Endothelial cell of umbilical vein (primary cell): ENCODE data around the gene MOK. TPM values are rescaled to one million over a fixed set of nuclear protein-coding genes. Genes with fewer than 3 reads are reported as not detected.

Experiments used
- BruUV-seq: library from RNA; stranded (reverse); fragments of 400-500 nt; replicated peaks from 2 replicates; lab custom pipeline; 2021; lab: Mats Ljungman, UMichigan
- CTCF ChIA-PET: fragments of 300-600, 350-600 bp; sonication (Branson Sonifier 250); formaldehyde crosslinking; loops from one replicate; lab custom pipeline; 2021; ENCODE audit warnings: antibody characterized with exemption, inconsistent platforms; lab: Charles Lee
- POLR2A ChIA-PET: fragments of 300-600, 350-600 bp; sonication (Branson Sonifier 250); formaldehyde crosslinking; loops from one replicate; lab custom pipeline; 2021; ENCODE audit warnings: antibody characterized with exemption, inconsistent platforms; lab: Charles Lee
- DNase-seq: peaks from one replicate; pipeline ENCODE4 v3.0.0-alpha.2; 2011; ENCODE audit warnings: low read depth, low spot score
- FAIRE-seq: peaks from 2 replicates; lab custom pipeline; 2011; peaks lifted over from hg19 to GRCh38; lab: Jason Lieb, UNC
- H2AFZ ChIP-seq: 2 replicates; pipeline ENCODE4 v1.6.0; 2012; ENCODE audit warnings: low read depth, low read length, control low read depth, inconsistent platforms
- H3K27ac ChIP-seq: 2 replicates; pipeline ENCODE4 v1.5.1; 2011; ENCODE audit warnings: low read depth, mild to moderate bottlenecking, control low read depth, low read length, moderate library complexity; ENCODE audit not compliant: insufficient read depth
- H3K27me3 ChIP-seq, 2 experiments: 2 replicates each; pipeline versions ENCODE4 v1.6.0 to v1.6.1; 2011; ENCODE audit warnings: low read length in 2 of 2, mixed read lengths in 1 of 2; ENCODE audit not compliant: control insufficient read depth in 2 of 2, insufficient read depth in 2 of 2
- H3K36me3 ChIP-seq, 2 experiments: 2 replicates in 1 of 2; 3 replicates in 1 of 2; pipeline ENCODE4 v1.5.1; 2011; ENCODE audit warnings: low read length in 2 of 2, mild to moderate bottlenecking in 1 of 2, moderate library complexity in 1 of 2; ENCODE audit not compliant: control insufficient read depth in 2 of 2, insufficient read depth in 2 of 2; ENCODE audit errors: extremely low read depth in 1 of 2
- H3K4me1 ChIP-seq: 3 replicates; pipeline ENCODE4 v1.5.1; 2011; ENCODE audit warnings: mild to moderate bottlenecking, low read length; ENCODE audit not compliant: control insufficient read depth, insufficient read depth; ENCODE audit errors: extremely low read depth
- H3K4me2 ChIP-seq: 2 replicates; pipeline ENCODE4 v1.6.1; 2011; ENCODE audit warnings: low read length, control low read depth, mixed read lengths; ENCODE audit not compliant: insufficient read depth
- H3K4me3 ChIP-seq, 3 experiments: fragments of 200-600 bp in 1 of 3; sonication (generic), shearing (Covaris generic) in 1 of 3; replicated peaks in 1 of 3; 2 replicates each; pipeline ENCODE4 v1.5.1; 2011 to 2016; ENCODE audit warnings: control low read depth in 3 of 3, low read length in 3 of 3, mild to moderate bottlenecking in 2 of 3, inconsistent platforms in 1 of 3, low read depth in 1 of 3, moderate library complexity in 1 of 3; ENCODE audit not compliant: insufficient read depth in 1 of 3
- H3K79me2 ChIP-seq: 2 replicates; pipeline ENCODE4 v1.6.0; 2012; ENCODE audit warnings: low read length, inconsistent platforms; ENCODE audit not compliant: control insufficient read depth, insufficient read depth
- H3K9ac ChIP-seq: replicated peaks from 2 replicates; pipeline ENCODE3; 2011; ENCODE audit warnings: low read length, control low read depth; ENCODE audit not compliant: insufficient read depth; ENCODE audit errors: extremely low read depth
- H3K9me1 ChIP-seq: replicated peaks from 3 replicates; pipeline ENCODE4 v1.6.0; 2011; ENCODE audit warnings: mild to moderate bottlenecking, low read length; ENCODE audit not compliant: control insufficient read depth, insufficient read depth; ENCODE audit errors: extremely low read depth
- H3K9me3 ChIP-seq: replicated peaks from 2 replicates; pipeline ENCODE4 v1.5.1; 2012; ENCODE audit warnings: low read length, inconsistent platforms; ENCODE audit not compliant: control insufficient read depth, insufficient read depth
- H4K20me1 ChIP-seq: replicated peaks from 2 replicates; pipeline ENCODE3; 2011; ENCODE audit warnings: mild to moderate bottlenecking, low read length; ENCODE audit not compliant: control insufficient read depth, insufficient read depth; ENCODE audit errors: extremely low read depth
- FOS ChIP-seq: IDR thresholded peaks from 2 replicates; pipeline ENCODE4 v1.6.1; 2011; ENCODE audit warnings: mild to moderate bottlenecking, low read length, moderate library complexity, borderline replicate concordance; ENCODE audit not compliant: insufficient read depth
- JUN ChIP-seq: IDR thresholded peaks from 2 replicates; pipeline ENCODE4 v1.6.1; 2011; ENCODE audit warnings: borderline replicate concordance, low read depth; ENCODE audit not compliant: insufficient read length, insufficient read depth
- POLR2AphosphoS5 ChIP-seq: IDR thresholded peaks from 2 replicates; pipeline ENCODE4 v1.6.1; 2012; ENCODE audit warnings: low read depth, mild to moderate bottlenecking, control low read depth, low read length, moderate library complexity; ENCODE audit not compliant: insufficient read depth
- dilution Hi-C: fragments of 300-500 bp; cut with MboI; formaldehyde crosslinking; loops from one replicate; pipeline ENCODE4 v1.15.0; 2019; ENCODE audit warnings: low sequenced_read_pairs; ENCODE audit not compliant: extremely low pct_ligation_motif_present
- intact Hi-C: fragments of 100-400 bp; cut with micrococcal nuclease; formaldehyde crosslinking; loops from one replicate; pipeline ENCODE4 v1.10.0; 2022
- polyA plus RNA-seq, 4 experiments: library from polyadenylated mRNA; depleted of rRNA in 3 of 4; stranded (reverse) in 3 of 4; unstranded in 1 of 4; fragments of >200 nt; gene quantifications; 2 replicates each; pipeline versions ENCODE4 v1.2.1 to v1.2.3, GENCODE V29; 2011 to 2012; ENCODE audit warnings: missing spikeins in 1 of 4
- total RNA-seq: library from RNA; stranded (reverse); gene quantifications from 2 replicates; pipeline ENCODE4 v1.2.3, GENCODE V29; 2021
- TF ChIP-seq, protein P1 (sequence below): IDR thresholded peaks from 2 replicates; pipeline ENCODE4 v1.6.1; 2011; ENCODE audit not compliant: insufficient read depth, insufficient read length

Gene MOK
- total and polyA plus RNA-seq, 2 donors (not counting 3 experiments of a cell fraction or from before 2014, with no cell fraction given), result 6.1 to 8.6 TPM

DNA sequence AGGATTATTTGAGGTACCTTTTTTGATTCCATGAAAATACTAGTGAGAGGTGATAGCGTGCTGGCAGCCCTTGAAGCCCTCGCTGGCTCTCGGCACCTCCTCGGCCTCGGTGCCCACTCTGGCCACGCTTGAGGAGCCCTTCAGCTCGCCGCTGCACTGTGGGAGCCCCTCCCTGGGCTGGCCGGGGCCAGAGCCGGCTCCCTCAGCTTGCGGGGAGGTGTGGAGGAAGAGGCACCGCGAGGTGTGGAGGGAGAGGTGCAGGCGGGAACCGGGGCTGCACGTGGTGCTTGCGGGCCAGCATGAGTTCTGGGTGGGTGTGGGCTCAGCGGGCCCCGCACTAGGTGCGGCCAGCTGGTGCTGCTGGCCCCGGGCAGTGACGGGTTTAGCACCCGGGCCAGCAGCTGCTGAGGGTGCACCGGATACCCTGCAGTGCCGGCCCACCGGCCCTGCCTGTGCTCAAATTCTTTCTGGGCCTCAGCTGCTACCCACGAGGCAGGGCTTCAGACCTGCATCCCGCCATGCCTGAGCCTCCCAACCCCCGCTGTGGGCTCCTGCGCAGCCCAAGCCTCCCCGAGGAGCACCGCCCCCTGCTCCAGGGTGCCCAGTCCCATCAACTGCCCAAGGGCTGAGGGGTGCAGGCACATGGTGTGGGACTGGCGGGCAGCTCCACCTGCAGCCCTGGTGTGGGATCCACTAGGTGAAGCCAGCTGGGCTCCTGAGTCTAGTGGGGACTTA is 7.4 kb downstream of the MOK start:
- peaks cover 3% of the 10 kb centered on the region for H3K4me1 ChIP-seq
- dilution Hi-C loops, result no loop called here
- no peak overlapping the region for H3K4me3 ChIP-seq
- H3K79me2 ChIP-seq, result no peaks in the 10 kb centered on the region
- DNase-seq (no peak), FAIRE-seq (no peak)
- H3K27ac ChIP-seq, result no peak overlapping the region
- no TSS peak for BruUV-seq
- H3K9me3 ChIP-seq, result no peaks in the 10 kb centered on the region
- H3K36me3 ChIP-seq, result no peaks in the 10 kb centered on the region
- no peaks in the 10 kb centered on the region for H3K27me3 ChIP-seq
- no peak overlapping the region for H3K9ac ChIP-seq
- POLR2A ChIA-PET, result no interaction called here
- H2AFZ ChIP-seq, result no peak overlapping the region
- TF ChIP-seq JUN, result no peak
- CTCF ChIA-PET, result no interaction called here
- no peaks in the 10 kb centered on the region for H4K20me1 ChIP-seq
- intact Hi-C loops, result no loop called here
- no peak overlapping the region for H3K4me2 ChIP-seq
- H3K9me1 ChIP-seq, result no peaks in the 10 kb centered on the region

DNA sequence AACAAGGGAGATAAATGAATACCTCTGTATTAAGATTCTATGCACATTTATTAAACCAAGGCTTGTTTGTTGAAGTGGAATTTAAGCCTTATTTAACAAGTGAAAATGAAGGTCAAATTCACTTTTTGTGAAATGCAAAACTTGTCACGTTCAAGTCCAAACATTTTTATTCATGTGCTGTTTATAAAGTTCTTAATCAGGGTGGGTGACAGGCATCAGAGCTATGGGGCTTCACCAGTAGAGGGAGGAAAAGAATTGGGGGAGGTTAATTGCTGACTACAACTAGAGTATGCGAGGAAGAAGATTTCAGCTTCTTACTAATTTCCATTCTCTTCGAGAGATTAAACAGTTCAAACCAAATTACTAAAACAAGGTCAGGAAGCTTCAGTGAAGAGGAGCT is 9.7 kb downstream of the MOK start:
- H3K9me3 ChIP-seq, result no peaks in the 10 kb centered on the region
- no TSS peak for BruUV-seq
- H3K27ac ChIP-seq, result no peak overlapping the region
- DNase-seq, result no peak
- no peak overlapping the region for H2AFZ ChIP-seq
- dilution Hi-C loops (no loop called here), intact Hi-C loops (no loop called here)
- POLR2A ChIA-PET, result no interaction called here
- H3K79me2 ChIP-seq, result no peaks in the 10 kb centered on the region
- no peak overlapping the region for H3K9ac ChIP-seq
- no peak overlapping the region for H3K4me3 ChIP-seq
- no peaks in the 10 kb centered on the region for H3K36me3 ChIP-seq
- FAIRE-seq, result peak; percentile 28
- TF ChIP-seq POLR2AphosphoS5, result no peak
- no peak for TF ChIP-seq FOS
- TF ChIP-seq, protein P1, sequence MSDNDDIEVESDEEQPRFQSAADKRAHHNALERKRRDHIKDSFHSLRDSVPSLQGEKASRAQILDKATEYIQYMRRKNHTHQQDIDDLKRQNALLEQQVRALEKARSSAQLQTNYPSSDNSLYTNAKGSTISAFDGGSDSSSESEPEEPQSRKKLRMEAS, result no peak
- CTCF ChIA-PET, result interaction anchor here (1.1 to 1.7 kb wide), 3 partner anchors 10 to 19 kb away, joined by 4 to 6 read pairs (median 5); partner anchors contain the start of gene MOK
- no peaks in the 10 kb centered on the region for H3K27me3 ChIP-seq
- H4K20me1 ChIP-seq, result no peaks in the 10 kb centered on the region
- no peak overlapping the region for H3K4me2 ChIP-seq
- no peaks in the 10 kb centered on the region for H3K9me1 ChIP-seq
- H3K4me1 ChIP-seq, result peaks cover 3% of the 10 kb centered on the region
